ENCODE measurements around the gene SH3YL1.

DNA sequence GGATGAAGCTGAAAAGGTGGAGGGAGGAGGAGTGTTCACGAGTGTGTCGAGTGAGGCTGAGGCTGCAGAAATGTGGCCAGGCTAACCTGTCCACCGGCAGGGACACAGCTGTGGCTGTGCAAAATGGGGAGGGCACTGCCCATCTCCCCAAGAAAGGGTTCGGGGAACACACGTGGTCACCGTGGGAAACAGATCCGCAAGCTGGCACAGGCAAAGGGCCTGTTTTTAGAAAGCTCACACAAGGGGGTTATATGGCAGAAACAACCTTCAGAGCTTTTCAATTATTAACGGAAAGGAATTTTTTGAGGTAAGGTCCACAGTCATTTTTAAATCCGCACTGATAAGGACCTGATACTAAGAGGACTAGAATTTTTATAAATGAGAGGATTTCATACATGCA lies 35.7 kb downstream of the SH3YL1 start:
- TF ChIP-seq, protein P1, sequence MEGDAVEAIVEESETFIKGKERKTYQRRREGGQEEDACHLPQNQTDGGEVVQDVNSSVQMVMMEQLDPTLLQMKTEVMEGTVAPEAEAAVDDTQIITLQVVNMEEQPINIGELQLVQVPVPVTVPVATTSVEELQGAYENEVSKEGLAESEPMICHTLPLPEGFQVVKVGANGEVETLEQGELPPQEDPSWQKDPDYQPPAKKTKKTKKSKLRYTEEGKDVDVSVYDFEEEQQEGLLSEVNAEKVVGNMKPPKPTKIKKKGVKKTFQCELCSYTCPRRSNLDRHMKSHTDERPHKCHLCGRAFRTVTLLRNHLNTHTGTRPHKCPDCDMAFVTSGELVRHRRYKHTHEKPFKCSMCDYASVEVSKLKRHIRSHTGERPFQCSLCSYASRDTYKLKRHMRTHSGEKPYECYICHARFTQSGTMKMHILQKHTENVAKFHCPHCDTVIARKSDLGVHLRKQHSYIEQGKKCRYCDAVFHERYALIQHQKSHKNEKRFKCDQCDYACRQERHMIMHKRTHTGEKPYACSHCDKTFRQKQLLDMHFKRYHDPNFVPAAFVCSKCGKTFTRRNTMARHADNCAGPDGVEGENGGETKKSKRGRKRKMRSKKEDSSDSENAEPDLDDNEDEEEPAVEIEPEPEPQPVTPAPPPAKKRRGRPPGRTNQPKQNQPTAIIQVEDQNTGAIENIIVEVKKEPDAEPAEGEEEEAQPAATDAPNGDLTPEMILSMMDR (IDR thresholded peaks at IDR 0.05), result no peak
- TF ChIP-seq POLR2A (IDR thresholded peaks at IDR 0.05), result no peak

Measured in ovary (tissue), 3 donors.